HepG2 (cell line): ENCODE data around the gene RNF4. TPM values are rescaled to one million over a fixed set of nuclear protein-coding genes. Genes with fewer than 3 reads are reported as not detected.

Experiments used
- ATAC-seq: fragments of 200-7000 bp; cut with Tn5 transposase; 3 replicates; pipeline ENCODE4 v1.9.1; 2020; ENCODE audit warnings: mild to moderate bottlenecking, moderate library complexity
- BruUV-seq: library from RNA; stranded (reverse); fragments of 400-500 nt; replicated peaks from 2 replicates; lab custom pipeline; 2021; lab: Mats Ljungman, UMichigan
- CTCF ChIA-PET: fragments of 300-600 bp; formaldehyde crosslinking; extraction: SDS; loops from one replicate; lab custom pipeline; 2021; ENCODE audit warnings: low total read pairs, inconsistent platforms, low intra/inter-chr PET ratio; lab: Yijun Ruan, JAX
- POLR2A ChIA-PET: fragments of 350-600 bp; sonication (Branson Sonifier 250); formaldehyde crosslinking; loops from one replicate; lab custom pipeline; 2020; ENCODE audit warnings: antibody characterized with exemption, inconsistent platforms; lab: Yijun Ruan, JAX
- DNase-seq: peaks from one replicate; pipeline ENCODE4 v3.0.0-alpha.2; 2015; ENCODE audit warnings: low spot score
- FAIRE-seq: peaks from 3 replicates; lab custom pipeline; 2011; peaks lifted over from hg19 to GRCh38; lab: Jason Lieb, UNC
- H2AFZ ChIP-seq: one replicate; pipeline ENCODE4 v1.6.1; 2011; ENCODE audit warnings: low read length, inconsistent platforms
- H3K27ac ChIP-seq: fragments of 300-600 bp; 3 replicates; pipeline ENCODE4 v1.8.0; 2011; ENCODE audit warnings: mixed run types, mild to moderate bottlenecking, mixed read lengths, low read length, inconsistent platforms; ENCODE audit not compliant: insufficient read depth; ENCODE audit errors: extremely low read length
- H3K27me3 ChIP-seq, 2 experiments: fragments of 200-600 bp in 1 of 2; 2 replicates in 1 of 2; 3 replicates in 1 of 2; pipeline versions ENCODE4 v1.6.0 to v1.8.0; 2011; ENCODE audit warnings: low read length in 2 of 2, mild to moderate bottlenecking in 2 of 2, moderate library complexity in 2 of 2, inconsistent platforms in 1 of 2; ENCODE audit not compliant: insufficient read depth in 2 of 2, control insufficient read depth in 1 of 2
- H3K36me3 ChIP-seq, 2 experiments: fragments of 200-600 bp in 1 of 2; replicated peaks in 1 of 2; 2 replicates in 1 of 2; 3 replicates in 1 of 2; pipeline versions ENCODE4 v1.5.1 to v1.8.0; 2011; ENCODE audit warnings: low read length in 2 of 2, inconsistent platforms in 1 of 2; ENCODE audit not compliant: insufficient read depth in 2 of 2, control insufficient read depth in 1 of 2
- H3K4me1 ChIP-seq: 2 replicates; pipeline ENCODE4 v1.5.1; 2012; ENCODE audit warnings: low read length, inconsistent platforms; ENCODE audit not compliant: insufficient read depth
- H3K4me2 ChIP-seq: 2 replicates; pipeline ENCODE4 v1.6.0; 2011; ENCODE audit warnings: low read depth, low read length, inconsistent platforms
- H3K4me3 ChIP-seq, 3 experiments: fragments of 200-600 bp in 1 of 3; sonication (generic), shearing (Covaris generic) in 1 of 3; replicated peaks in 1 of 3; 2 replicates each; pipeline ENCODE4 v1.5.1; 2011 to 2016; ENCODE audit warnings: low read length in 3 of 3, inconsistent platforms in 2 of 3, low read depth in 2 of 3, mild to moderate bottlenecking in 2 of 3, control low read depth in 1 of 3, mixed read lengths in 1 of 3; ENCODE audit not compliant: insufficient read depth in 1 of 3
- H3K79me2 ChIP-seq: one replicate; pipeline ENCODE4 v1.6.1; 2011; ENCODE audit warnings: low read length, inconsistent platforms; ENCODE audit not compliant: insufficient read depth
- H3K9ac ChIP-seq: 2 replicates; pipeline ENCODE4 v1.6.0; 2011; ENCODE audit warnings: mild to moderate bottlenecking, low read depth, low read length, inconsistent platforms; ENCODE audit not compliant: insufficient read depth
- H3K9me3 ChIP-seq: 2 replicates; pipeline ENCODE4 v1.5.1; 2012; ENCODE audit warnings: mild to moderate bottlenecking, low read length
- H4K20me1 ChIP-seq: 2 replicates; pipeline ENCODE4 v1.6.0; 2011; ENCODE audit warnings: inconsistent platforms, mild to moderate bottlenecking, low read length, moderate library complexity; ENCODE audit not compliant: insufficient read depth
- ATF7 ChIP-seq, 2 experiments: fragments of 450-650 bp in 1 of 2; sonication (generic) in 1 of 2; formaldehyde crosslinking in 1 of 2; IDR thresholded peaks; 2 replicates each; pipeline versions ENCODE4 v1.4.0 to v1.6.1; 2016 to 2020; ENCODE audit warnings: antibody characterized with exemption in 1 of 2, mild to moderate bottlenecking in 1 of 2, missing genetic modification reagents in 1 of 2
- CREB3 ChIP-seq: sonication (generic); formaldehyde crosslinking; IDR thresholded peaks from 2 replicates; pipeline ENCODE4 v1.5.0; 2020; ENCODE audit warnings: missing genetic modification reagents
- FOXA1 ChIP-seq, 2 experiments: fragments of 450-650 bp in 1 of 2; sonication (generic) in 1 of 2; formaldehyde crosslinking in 1 of 2; IDR thresholded peaks; 2 replicates each; pipeline versions ENCODE4 v1.4.0 to v1.6.1; 2016 to 2020; ENCODE audit warnings: missing genetic modification reagents in 1 of 2
- FOXK1 ChIP-seq: sonication (generic); formaldehyde crosslinking; IDR thresholded peaks from 2 replicates; pipeline ENCODE4 v1.4.0; 2020; ENCODE audit warnings: low read depth, missing genetic modification reagents, borderline replicate concordance
- SKI ChIP-seq: fragments of 450-650 bp; IDR thresholded peaks from one replicate; pipeline ENCODE4 v1.6.1; 2018; ENCODE audit warnings: mild to moderate bottlenecking; ENCODE audit not compliant: partially characterized antibody
- ZBTB43 ChIP-seq: sonication (generic); formaldehyde crosslinking; conservative IDR thresholded peaks from 2 replicates; pipeline ENCODE4 v1.4.0; 2020; ENCODE audit warnings: missing genetic modification reagents
- ZNF232 ChIP-seq: sonication (generic); formaldehyde crosslinking; IDR thresholded peaks from 2 replicates; pipeline ENCODE4 v1.4.0; 2020; ENCODE audit warnings: missing genetic modification reagents, borderline replicate concordance
- ZNF446 ChIP-seq: sonication (generic); formaldehyde crosslinking; IDR thresholded peaks from 2 replicates; pipeline ENCODE4 v1.5.0; 2020; ENCODE audit warnings: mild to moderate bottlenecking, missing genetic modification reagents
- ZNF564 ChIP-seq: sonication (generic); formaldehyde crosslinking; IDR thresholded peaks from 2 replicates; pipeline ENCODE4 v1.8.1; 2023; ENCODE audit warnings: mild to moderate bottlenecking, missing genetic modification reagents
- WGBS: methylation state at CpG from one replicate; pipeline ENCODE4 v1.1.6; 2017; ENCODE audit warnings: low lambda C conversion rate; 5-methylcytosine and 5-hydroxymethylcytosine counted together
- in situ Hi-C: cut with HindIII; loops from 2 replicates; pipeline ENCODE4 v1.10.0; 2017; ENCODE audit warnings: low pct_unique_long_range_greater_than_20kb; ENCODE audit not compliant: extremely low pct_ligation_motif_present
- intact Hi-C: fragments of 100-400 bp; cut with micrococcal nuclease; formaldehyde crosslinking; loops from one replicate; pipeline ENCODE4 v1.10.0; 2022; ENCODE audit not compliant: unreplicated experiment
- polyA plus RNA-seq, 8 experiments: library from polyadenylated mRNA; depleted of rRNA in 3 of 8; stranded (reverse) in 7 of 8; unstranded in 1 of 8; fragments of >200 nt; fragmentation: Illumina TruSeq in 4 of 8; extraction: Trizol in 4 of 8; gene quantifications; 2 replicates each; pipeline versions ENCODE4 v1.2.1 to v1.2.3, GENCODE V29; 2011 to 2016; ENCODE audit warnings: low read depth in 4 of 8, missing spikeins in 1 of 8, mixed read lengths in 1 of 8; ENCODE audit not compliant: insufficient read depth in 1 of 8
- total RNA-seq, 5 experiments: library from RNA; depleted of rRNA; stranded (reverse); fragments of >200 nt; fragmentation: Illumina TruSeq; extraction: Trizol; gene quantifications; 2 replicates each; pipeline ENCODE4 v1.2.3, GENCODE V29; 2016; ENCODE audit warnings: low read depth in 1 of 5
- TF ChIP-seq, protein P1 (sequence below): sonication (generic); formaldehyde crosslinking; IDR thresholded peaks from 2 replicates; pipeline ENCODE4 v1.4.0; 2020; ENCODE audit warnings: missing genetic modification reagents, borderline replicate concordance

The RNF4 gene
- total and polyA plus RNA-seq, 2 of the 13 experiments (the other 11 are each of a cell fraction or from before 2014, with no cell fraction given), result 38.1 to 45.1 TPM

GRCh38 chr4:2485956-2486355, 17.1 kb downstream of the RNF4 start:
- POLR2A ChIA-PET, result interaction anchor here (1.3 kb wide), 1 partner anchor 17 kb away, joined by 3 read pairs; the partner anchor contains the start of gene RNF4
- peaks cover 25% of the 10 kb centered on the region for H3K4me1 ChIP-seq
- H3K4me3 ChIP-seq, result no peak overlapping the region
- H4K20me1 ChIP-seq, result peaks cover 63% of the 10 kb centered on the region
- H3K9me3 ChIP-seq, result no peaks in the 10 kb centered on the region
- CTCF ChIA-PET, result no interaction called here
- FAIRE-seq (no peak), ATAC-seq (no peak), DNase-seq (no peak)
- WGBS, result 98% methylated on average over 4 of the region's 4 CpGs
- no peak for TF ChIP-seq ATF7 (IDR thresholded peaks at IDR 0.05)
- TF ChIP-seq ATF7 (CRISPR knock-in tag; IDR thresholded peaks at IDR 0.05), result no peak
- TF ChIP-seq SKI, result no peak
- no peak for TF ChIP-seq ZNF232
- TF ChIP-seq ZBTB43, result no peak
- TF ChIP-seq CREB3 (CRISPR knock-in tag), result no peak
- no peak for TF ChIP-seq ZNF564 (CRISPR knock-in tag)
- TF ChIP-seq ZNF446 (CRISPR knock-in tag), result no peak
- TF ChIP-seq FOXA1 (IDR thresholded peaks at IDR 0.05), result no peak
- TF ChIP-seq FOXA1 (CRISPR knock-in tag; IDR thresholded peaks at IDR 0.05), result no peak
- TF ChIP-seq, protein P1, sequence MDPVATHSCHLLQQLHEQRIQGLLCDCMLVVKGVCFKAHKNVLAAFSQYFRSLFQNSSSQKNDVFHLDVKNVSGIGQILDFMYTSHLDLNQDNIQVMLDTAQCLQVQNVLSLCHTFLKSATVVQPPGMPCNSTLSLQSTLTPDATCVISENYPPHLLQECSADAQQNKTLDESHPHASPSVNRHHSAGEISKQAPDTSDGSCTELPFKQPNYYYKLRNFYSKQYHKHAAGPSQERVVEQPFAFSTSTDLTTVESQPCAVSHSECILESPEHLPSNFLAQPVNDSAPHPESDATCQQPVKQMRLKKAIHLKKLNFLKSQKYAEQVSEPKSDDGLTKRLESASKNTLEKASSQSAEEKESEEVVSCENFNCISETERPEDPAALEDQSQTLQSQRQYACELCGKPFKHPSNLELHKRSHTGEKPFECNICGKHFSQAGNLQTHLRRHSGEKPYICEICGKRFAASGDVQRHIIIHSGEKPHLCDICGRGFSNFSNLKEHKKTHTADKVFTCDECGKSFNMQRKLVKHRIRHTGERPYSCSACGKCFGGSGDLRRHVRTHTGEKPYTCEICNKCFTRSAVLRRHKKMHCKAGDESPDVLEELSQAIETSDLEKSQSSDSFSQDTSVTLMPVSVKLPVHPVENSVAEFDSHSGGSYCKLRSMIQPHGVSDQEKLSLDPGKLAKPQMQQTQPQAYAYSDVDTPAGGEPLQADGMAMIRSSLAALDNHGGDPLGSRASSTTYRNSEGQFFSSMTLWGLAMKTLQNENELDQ (CRISPR knock-in tag), result no peak
- TF ChIP-seq FOXK1 (CRISPR knock-in tag), result no peak
- H2AFZ ChIP-seq, result no peak overlapping the region
- intact Hi-C loops, result no loop called here
- H3K36me3 ChIP-seq, result peaks cover 5 to 23% of the 10 kb centered on the region in 2 experiments; a peak in 4 of 5 replicates
- no peak overlapping the region for H3K9ac ChIP-seq
- no TSS peak for BruUV-seq
- in situ Hi-C loops, result no loop called here
- peaks cover 92% of the 10 kb centered on the region for H3K79me2 ChIP-seq
- no peak overlapping the region for H3K4me2 ChIP-seq
- no peak overlapping the region for H3K27ac ChIP-seq
- no peaks in the 10 kb centered on the region for H3K27me3 ChIP-seq
